ENCODE measurements around the gene MRPS5. TPM values are rescaled to one million over a fixed set of nuclear protein-coding genes. Genes with fewer than 3 reads are reported as not detected.

MRPS5 gene
- total and polyA plus RNA-seq, 4 donors = 21.7 to 72.9 (median 57.0) TPM

GRCh38 chr2:95040426-95040825, 81.2 kb downstream of the MRPS5 start (continued):
- TF ChIP-seq TAF1 (conservative IDR thresholded peaks at IDR 0.05) (no peak), FOXA1 (IDR thresholded peaks at IDR 0.05) (no peak)

GRCh38 chr2:95039978-95040377, 81.6 kb downstream of the MRPS5 start:
- TF ChIP-seq, protein P1, sequence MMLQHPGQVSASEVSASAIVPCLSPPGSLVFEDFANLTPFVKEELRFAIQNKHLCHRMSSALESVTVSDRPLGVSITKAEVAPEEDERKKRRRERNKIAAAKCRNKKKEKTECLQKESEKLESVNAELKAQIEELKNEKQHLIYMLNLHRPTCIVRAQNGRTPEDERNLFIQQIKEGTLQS (IDR thresholded peaks at IDR 0.05) = no peak
- TF ChIP-seq EGR1 (IDR thresholded peaks at IDR 0.05; ENCODE audit: low read depth in 2 of 2) (no peak), SP1 (IDR thresholded peaks at IDR 0.05) (no peak), HNF4G (IDR thresholded peaks at IDR 0.05) (no peak)
- no peak overlapping the region for H3K27ac ChIP-seq (ENCODE audit: low read depth in 1 of 2, low read length in 2 of 2)
- no peak overlapping the region for H3K9ac ChIP-seq (ENCODE audit: low read depth in 1 of 2, low read length in 2 of 2)
- no peak overlapping the region for H3K4me3 ChIP-seq (ENCODE audit: low read depth in 1 of 3, low read length in 3 of 3)
- no peaks in the 10 kb centered on the region for H3K36me3 ChIP-seq (ENCODE audit: control insufficient read depth in 4 of 4, insufficient read depth in 3 of 4, low read depth in 1 of 4, low read length in 3 of 4)
- DNase-seq (ENCODE audit: low spot score) = no peak
- no peaks in the 10 kb centered on the region for H3K9me3 ChIP-seq (ENCODE audit: control insufficient read depth in 4 of 4, low read length in 3 of 4)
- WGBS = 83% methylated on average over 6 of the region's 6 CpGs
- peaks cover 0 to 3% (median 0%) of the 10 kb centered on the region in 4 donors for H3K27me3 ChIP-seq (ENCODE audit: control insufficient read depth in 4 of 4, insufficient read depth in 4 of 4, low read length in 3 of 4)
- no peaks in the 10 kb centered on the region for H3K4me1 ChIP-seq (ENCODE audit: control insufficient read depth in 4 of 4, insufficient read depth in 4 of 4, low read length in 3 of 4)

DNA sequence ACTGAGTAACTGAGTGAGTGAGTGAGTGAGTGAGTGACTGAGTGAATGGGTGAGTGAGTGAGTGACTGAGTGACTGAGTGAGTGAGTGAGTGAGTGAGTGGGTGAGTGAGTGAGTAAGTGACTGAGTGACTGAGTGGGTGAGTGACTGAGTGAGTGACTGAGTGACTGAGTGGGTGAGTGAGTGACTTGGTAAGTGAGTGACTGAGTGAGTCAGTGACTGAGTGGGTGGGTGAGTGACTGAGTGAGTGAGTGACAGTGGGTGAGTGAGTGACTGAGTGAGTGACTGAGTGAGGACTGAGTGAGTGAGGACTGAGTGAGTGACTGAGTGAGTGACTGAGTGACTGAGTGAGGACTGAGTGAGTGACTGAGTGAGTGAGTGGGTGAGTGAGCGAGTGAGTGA, 82.2 kb downstream of the MRPS5 start:
- 91% methylated on average over 1 of the region's 1 CpG for WGBS
- no peak for TF ChIP-seq TAF1 (conservative IDR thresholded peaks at IDR 0.05)
- TF ChIP-seq RXRA (IDR thresholded peaks at IDR 0.05) = no peak
- TF ChIP-seq FOXA1 (IDR thresholded peaks at IDR 0.05) = no peak
- no peak for TF ChIP-seq RAD21 (IDR thresholded peaks at IDR 0.05)
- no peak for TF ChIP-seq SP1 (IDR thresholded peaks at IDR 0.05)
- no peak for TF ChIP-seq JUND (IDR thresholded peaks at IDR 0.05)
- TF ChIP-seq, protein P2, sequence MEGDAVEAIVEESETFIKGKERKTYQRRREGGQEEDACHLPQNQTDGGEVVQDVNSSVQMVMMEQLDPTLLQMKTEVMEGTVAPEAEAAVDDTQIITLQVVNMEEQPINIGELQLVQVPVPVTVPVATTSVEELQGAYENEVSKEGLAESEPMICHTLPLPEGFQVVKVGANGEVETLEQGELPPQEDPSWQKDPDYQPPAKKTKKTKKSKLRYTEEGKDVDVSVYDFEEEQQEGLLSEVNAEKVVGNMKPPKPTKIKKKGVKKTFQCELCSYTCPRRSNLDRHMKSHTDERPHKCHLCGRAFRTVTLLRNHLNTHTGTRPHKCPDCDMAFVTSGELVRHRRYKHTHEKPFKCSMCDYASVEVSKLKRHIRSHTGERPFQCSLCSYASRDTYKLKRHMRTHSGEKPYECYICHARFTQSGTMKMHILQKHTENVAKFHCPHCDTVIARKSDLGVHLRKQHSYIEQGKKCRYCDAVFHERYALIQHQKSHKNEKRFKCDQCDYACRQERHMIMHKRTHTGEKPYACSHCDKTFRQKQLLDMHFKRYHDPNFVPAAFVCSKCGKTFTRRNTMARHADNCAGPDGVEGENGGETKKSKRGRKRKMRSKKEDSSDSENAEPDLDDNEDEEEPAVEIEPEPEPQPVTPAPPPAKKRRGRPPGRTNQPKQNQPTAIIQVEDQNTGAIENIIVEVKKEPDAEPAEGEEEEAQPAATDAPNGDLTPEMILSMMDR (IDR thresholded peaks at IDR 0.05; ENCODE audit: low read depth, low read length, missing input control) = no peak
- TF ChIP-seq, protein P3, sequence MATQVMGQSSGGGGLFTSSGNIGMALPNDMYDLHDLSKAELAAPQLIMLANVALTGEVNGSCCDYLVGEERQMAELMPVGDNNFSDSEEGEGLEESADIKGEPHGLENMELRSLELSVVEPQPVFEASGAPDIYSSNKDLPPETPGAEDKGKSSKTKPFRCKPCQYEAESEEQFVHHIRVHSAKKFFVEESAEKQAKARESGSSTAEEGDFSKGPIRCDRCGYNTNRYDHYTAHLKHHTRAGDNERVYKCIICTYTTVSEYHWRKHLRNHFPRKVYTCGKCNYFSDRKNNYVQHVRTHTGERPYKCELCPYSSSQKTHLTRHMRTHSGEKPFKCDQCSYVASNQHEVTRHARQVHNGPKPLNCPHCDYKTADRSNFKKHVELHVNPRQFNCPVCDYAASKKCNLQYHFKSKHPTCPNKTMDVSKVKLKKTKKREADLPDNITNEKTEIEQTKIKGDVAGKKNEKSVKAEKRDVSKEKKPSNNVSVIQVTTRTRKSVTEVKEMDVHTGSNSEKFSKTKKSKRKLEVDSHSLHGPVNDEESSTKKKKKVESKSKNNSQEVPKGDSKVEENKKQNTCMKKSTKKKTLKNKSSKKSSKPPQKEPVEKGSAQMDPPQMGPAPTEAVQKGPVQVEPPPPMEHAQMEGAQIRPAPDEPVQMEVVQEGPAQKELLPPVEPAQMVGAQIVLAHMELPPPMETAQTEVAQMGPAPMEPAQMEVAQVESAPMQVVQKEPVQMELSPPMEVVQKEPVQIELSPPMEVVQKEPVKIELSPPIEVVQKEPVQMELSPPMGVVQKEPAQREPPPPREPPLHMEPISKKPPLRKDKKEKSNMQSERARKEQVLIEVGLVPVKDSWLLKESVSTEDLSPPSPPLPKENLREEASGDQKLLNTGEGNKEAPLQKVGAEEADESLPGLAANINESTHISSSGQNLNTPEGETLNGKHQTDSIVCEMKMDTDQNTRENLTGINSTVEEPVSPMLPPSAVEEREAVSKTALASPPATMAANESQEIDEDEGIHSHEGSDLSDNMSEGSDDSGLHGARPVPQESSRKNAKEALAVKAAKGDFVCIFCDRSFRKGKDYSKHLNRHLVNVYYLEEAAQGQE (IDR thresholded peaks at IDR 0.05) = no peak
- no peak for TF ChIP-seq YY1 (IDR thresholded peaks at IDR 0.05)

More for the DNA sequence above, 82.2 kb downstream of the MRPS5 start:
- no peaks in the 10 kb centered on the region for H3K9me3 ChIP-seq (ENCODE audit: control insufficient read depth in 4 of 4, low read length in 3 of 4)
- peaks cover 0 to 3% (median 0%) of the 10 kb centered on the region in 4 donors for H3K27me3 ChIP-seq (ENCODE audit: control insufficient read depth in 4 of 4, insufficient read depth in 4 of 4, low read length in 3 of 4)
- H3K27ac ChIP-seq (ENCODE audit: low read depth in 1 of 2, low read length in 2 of 2) = no peak overlapping the region
- no peak overlapping the region for H3K9ac ChIP-seq (ENCODE audit: low read depth in 1 of 2, low read length in 2 of 2)
- no peaks in the 10 kb centered on the region for H3K36me3 ChIP-seq (ENCODE audit: control insufficient read depth in 4 of 4, insufficient read depth in 3 of 4, low read depth in 1 of 4, low read length in 3 of 4)
- no peaks in the 10 kb centered on the region for H3K4me1 ChIP-seq (ENCODE audit: control insufficient read depth in 4 of 4, insufficient read depth in 4 of 4, low read length in 3 of 4)
- no peak overlapping the region for H3K4me3 ChIP-seq (ENCODE audit: low read depth in 1 of 3, low read length in 3 of 3)
- no peak for DNase-seq (ENCODE audit: low spot score)
